Activated T-helper 1 cell treated with anti-CD3 and anti-CD28 coated beads, Interleukin-2, amount 50 U/mL, for 16 hours (primary cell): ENCODE measurements around the gene DUOXA1.
"Not testable (repeated sequence)": the region's sequence is repeated elsewhere in the genome, so short reads cannot be mapped to it uniquely, and the experiment has no call there.

Experiments used
- DNase-seq, 2 donors: peaks; one replicate each; pipeline ENCODE4 v3.0.0-alpha.2; 2020; ENCODE audit warnings: low read depth in 1 of 2, low spot score in 1 of 2

Gene DUOXA1

GRCh38 chr15:45114076-45114750 is 15.5 kb downstream of the DUOXA1 start, which contains the start of the genes DUOX2 and DUOXA2:
TSS of gene DUOX2 (minus strand) at chr15:45114172. CDS start at chr15:45113411, 761 bp downstream.
TSS of gene DUOXA2 (plus strand) at chr15:45114326. CDS start at chr15:45114606, 280 bp downstream.
- DNase-seq = no peak

DNA sequence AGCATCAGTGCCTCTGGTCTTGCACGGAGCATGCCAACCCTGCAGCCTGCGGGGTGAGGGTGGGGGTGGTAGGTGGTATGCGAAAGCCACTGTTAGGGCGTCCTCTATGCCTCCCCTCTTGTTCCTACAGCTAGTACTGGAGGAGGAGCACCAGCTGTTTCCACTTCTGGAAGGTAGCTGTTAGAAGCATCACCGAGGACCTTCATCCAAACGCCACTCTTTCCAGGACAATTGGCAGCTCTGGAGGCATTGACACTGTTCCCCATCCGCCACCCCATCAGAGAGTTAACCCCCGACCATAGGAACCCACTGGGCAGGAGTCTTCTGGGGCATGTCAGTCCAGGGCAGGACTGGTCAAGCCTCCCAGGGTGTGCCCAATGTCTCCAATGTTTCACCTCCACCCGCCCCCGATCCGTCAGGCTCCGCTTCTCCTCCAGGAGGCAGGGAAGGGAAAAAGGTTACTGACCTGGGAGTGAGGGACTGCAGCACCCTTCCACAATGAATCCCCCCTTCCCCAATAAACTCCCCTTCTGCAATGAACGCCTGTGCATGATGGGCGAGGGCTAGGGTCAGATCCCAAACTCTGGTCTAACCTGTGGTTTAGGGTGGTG is 16.2 kb downstream of the DUOXA1 start:
- no peak for DNase-seq

DNA sequence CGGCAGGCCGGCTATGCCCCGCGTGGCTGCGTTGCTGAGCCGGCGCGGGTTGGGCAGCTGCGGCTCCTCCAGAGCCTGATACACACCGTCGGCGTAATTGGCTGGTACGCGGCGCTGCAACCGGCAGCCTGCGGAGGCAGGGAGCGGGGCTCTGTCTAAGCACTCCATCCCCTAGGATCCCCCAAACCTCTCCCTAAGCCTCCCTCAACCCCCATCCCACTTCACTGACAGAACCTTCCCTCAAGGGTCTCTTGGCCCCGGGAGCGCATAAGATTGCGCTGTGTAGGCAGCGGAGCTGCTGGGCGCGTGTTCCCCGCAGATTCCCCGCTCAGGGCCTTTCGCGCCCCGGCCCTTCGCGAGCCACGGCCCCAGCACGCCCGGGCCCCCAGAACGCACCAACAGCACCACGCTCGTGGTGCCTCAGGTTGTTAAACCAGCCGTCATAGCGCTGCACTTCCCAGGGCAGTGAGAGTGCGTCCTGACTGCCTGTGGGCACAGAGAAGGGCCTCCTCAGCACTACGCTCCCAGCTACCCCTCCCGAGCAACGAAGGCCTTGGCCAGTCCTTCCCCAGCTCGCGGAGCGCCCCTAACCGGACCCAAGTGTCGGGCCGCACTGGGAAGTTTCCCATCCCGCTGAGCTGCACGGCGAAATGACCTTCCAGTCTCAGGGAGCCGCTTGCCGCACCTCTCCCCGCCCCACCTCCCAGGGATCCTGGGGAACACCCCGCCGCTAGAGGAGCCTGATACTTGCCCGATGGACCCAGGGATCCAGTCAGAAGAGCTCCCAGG is 16.9 kb downstream of the DUOXA1 start:
- DNase-seq = no peak

- DNase-seq = no peak
These were observed 17.5 kb downstream of the DUOXA1 start for GRCh38 chr15:45112143-45112590.

DNA sequence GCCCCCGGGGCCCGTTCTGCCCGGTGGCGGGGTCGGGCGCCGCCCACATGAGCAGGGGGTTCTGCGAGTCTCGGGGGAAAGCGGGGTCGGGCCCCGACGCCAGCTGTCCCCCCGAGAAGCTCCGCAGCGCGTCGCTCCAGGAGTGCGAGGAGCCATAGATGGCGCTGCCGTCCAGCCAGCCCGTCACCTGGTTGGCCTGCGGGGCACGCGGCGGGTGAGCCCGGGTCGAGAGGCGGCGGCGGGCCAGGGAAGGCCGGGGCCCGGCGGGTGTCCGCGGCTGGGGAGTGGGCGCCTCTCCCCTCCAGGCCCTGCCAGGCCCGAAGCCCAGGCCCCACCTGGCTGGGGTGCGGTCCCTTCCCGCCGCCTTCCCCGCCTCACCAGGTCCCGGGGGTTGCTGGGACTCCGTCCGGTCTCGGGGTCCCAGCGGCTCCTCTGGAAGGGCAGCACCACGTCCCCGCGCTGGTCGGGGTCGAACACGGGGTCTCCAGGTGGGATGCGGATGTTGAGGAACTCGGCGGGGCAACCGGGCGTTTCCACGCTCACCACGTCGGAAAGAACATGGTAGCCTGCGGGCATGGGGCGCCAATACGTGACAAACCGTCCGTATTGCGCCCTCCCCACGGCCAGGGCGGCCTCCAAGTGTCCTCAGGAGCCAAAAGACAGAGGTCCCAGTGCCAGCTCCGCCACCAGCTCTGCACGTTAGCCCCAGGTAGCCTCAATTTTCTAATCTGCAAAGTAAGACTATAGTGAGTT is 18.1 kb downstream of the DUOXA1 start:
- no peak for DNase-seq

GRCh38 chr15:45110256-45110820 is 19.3 kb downstream of the DUOXA1 start:
- DNase-seq = no peak

- no peak for DNase-seq
These were observed 21.6 kb downstream of the DUOXA1 start for GRCh38 chr15:45107941-45108630.

DNA sequence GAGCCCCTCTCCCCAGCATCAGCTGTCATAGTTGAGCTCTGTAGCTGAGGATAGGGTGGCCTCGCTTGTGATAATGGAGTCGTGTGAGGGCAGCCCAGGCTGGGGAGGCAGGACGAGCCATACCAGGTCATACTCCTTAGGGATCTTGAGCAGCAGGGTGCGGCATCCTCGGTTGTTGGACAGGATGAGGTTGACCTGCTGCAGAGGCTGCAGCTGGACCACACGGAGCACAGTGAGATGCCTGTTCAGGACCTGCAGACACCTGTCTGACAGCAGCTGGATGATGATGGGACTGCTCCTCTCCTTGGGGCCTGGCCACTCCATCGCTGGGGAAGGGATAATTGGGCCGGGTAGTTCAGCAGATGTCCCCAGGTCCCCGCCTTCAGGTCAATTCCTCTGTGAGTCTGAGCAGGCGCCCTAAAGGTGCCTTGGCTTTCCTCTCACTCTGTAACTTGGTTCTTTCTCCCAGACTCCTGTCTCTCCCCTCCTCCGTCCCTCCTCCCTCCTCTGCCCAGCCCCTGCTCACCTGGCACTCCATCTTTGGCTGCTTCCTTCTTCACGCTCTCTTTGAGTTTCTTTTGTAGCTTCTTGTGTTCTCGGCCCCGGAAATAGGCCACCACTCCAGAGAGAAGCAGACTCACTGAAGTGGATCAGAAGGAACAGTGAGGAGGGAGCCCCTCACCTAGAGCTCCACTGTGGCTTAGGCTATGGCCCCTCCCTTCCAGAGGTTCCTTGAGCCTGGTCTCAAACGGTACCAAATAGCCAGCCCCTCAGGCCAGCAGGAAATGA is 23.5 kb downstream of the DUOXA1 start:
- DNase-seq = no peak

DNA sequence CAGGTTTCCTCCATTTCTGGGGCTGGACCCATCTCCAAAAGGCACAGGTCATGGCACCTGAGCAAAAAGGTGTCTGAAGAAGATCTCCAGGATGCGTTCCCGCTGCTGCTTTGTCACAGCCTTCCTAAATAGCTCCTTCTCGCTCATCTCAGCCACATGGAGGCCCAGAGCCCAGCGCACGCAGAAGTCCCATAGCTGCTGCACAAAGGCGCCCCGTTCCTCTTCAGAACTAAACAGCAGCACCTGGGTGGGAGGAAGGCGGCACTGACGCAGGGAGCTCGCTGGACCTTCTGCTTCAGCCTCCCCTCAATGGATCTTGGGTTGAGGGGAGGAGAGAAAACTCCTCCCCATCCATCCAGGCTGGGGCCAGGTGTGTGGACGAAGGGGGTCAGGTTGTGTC is 24.1 kb downstream of the DUOXA1 start:
- no peak for DNase-seq

GRCh38 chr15:45104170-45104569 is 25.5 kb downstream of the DUOXA1 start:
- not testable (repeated sequence) for DNase-seq

- no peak for DNase-seq
These were observed 27.5 kb downstream of the DUOXA1 start for GRCh38 chr15:45102226-45102625.

DNA sequence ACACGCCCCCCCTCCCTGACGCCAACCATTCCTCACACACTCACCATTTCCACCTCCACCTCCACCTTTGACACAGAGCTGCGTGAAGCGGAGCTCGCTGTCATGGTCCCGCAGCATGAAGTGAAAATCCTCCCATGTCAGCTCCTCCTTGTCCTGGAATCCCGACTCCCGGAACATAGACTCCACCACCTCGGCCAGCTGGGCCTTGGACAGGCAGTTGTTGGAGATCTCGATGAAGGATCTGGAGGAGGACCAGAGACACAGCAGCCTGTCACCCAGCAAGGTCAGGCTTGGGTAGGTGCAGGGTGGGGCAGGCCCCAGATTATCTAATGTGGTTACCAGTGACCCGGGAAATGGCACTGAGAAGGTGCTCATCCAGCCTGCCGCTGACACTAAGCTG is 27.9 kb downstream of the DUOXA1 start:
- no peak for DNase-seq

DNA sequence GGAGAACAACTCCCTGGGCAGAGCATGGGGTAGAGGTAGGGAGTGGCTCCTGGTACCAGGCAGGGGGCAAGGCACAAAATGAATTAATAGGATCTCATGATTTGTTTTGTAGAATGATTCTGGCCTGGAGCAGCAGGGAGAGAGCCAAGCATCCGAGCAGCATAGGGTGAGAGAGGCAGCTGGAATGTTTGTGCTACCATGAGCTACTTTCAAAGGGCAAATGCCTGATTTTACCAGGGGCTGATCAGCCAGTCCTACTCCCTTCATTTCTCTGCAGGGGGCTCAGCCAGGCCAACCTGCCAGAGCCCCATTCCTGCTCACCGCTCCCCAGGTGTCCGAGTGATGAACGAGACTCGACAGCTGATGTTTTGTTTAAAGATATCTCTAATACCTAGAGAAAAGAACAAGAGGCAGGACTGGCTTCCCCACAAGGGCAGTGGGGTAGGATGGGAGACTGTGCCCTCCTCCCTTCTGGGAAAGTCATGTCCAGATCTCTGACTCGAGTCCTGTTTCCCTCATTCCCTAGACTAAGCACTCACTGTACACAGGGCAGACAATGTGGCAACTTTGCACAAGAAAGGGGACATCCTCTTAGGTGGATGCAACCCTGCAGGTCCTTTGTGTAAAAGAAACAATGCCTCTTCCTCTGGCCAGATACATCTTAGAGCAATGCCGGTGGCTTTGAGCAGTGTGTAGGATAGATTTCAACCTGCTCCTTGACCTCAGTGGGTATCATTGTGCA is 28.6 kb downstream of the DUOXA1 start:
- no peak for DNase-seq

GRCh38 chr15:45099549-45100165 is 30.0 kb downstream of the DUOXA1 start:
- no peak for DNase-seq

GRCh38 chr15:45097466-45097865 is 32.2 kb downstream of the DUOXA1 start:
- no peak for DNase-seq

- no peak for DNase-seq
These were observed 34.0 kb downstream of the DUOXA1 start for GRCh38 chr15:45095661-45096060.

GRCh38 chr15:45094358-45094730 is 35.3 kb downstream of the DUOXA1 start:
- no peak for DNase-seq

DNA sequence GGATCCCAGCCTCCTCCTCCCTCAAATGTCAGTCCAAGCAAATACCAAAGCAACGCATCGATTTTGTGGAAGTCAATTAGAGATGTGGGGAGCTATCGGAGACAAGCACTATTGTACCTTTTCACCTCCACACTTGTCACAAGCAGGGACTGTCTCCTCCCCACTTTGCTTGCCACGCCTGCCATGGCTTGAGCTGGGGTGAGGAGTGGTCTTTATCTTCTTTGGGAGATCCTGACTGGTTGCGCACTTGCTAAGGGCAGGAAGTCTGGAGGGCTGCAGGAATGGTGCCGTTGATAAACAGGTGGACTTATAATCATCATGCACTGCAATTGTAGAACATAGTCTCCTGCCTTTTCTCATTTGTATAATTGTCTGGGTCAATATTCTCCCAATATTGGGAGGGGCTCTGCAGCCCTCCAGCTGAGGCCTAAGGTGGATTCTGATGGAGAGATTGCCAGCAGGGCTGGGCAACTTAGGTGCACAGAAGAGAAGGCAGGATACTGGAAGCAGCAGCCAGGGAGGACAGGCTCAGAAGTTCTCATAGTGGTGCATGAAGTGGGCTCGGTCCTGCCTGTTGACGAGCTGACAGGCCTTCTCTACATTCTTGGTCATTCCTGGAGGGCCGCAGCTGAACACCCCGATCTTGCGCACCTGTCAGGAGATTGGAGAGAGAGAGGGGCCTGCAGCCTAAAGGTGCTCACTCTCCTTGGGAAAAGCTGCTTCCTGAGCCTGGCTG is 35.9 kb downstream of the DUOXA1 start:
- no peak for DNase-seq
